Measurements from ENCODE around the gene B4GALT7.
A peak's percentile ranks its signal among the peaks of the same experiment; 100 is the strongest.

The B4GALT7 gene

GRCh38 chr5:177593511-177593910 lies 6.4 kb upstream of the B4GALT7 start:
- no peak for DNase-seq (ENCODE audit: low spot score)

GRCh38 chr5:177594071-177594470 lies 5.9 kb upstream of the B4GALT7 start:
- no peak for DNase-seq (ENCODE audit: low spot score)

- DNase-seq (ENCODE audit: low spot score) = no peak
These were observed 4.8 kb upstream of the B4GALT7 start for GRCh38 chr5:177595026-177595585.

- no peak for DNase-seq (ENCODE audit: low spot score)
These were observed 3.7 kb upstream of the B4GALT7 start for GRCh38 chr5:177595991-177596774.

GRCh38 chr5:177596775-177597238 lies 3.1 kb upstream of the B4GALT7 start:
- no peak for DNase-seq (ENCODE audit: low spot score)

- DNase-seq (ENCODE audit: low spot score) = no peak
These were observed 1.5 kb upstream of the B4GALT7 start for GRCh38 chr5:177598477-177598876.

- DNase-seq (ENCODE audit: low spot score) = peak; percentile 54
These were observed 631 bp downstream of the B4GALT7 start for GRCh38 chr5:177600508-177601018.

GRCh38 chr5:177601126-177601525 lies 1.2 kb downstream of the B4GALT7 start:
- no peak for DNase-seq (ENCODE audit: low spot score)

GRCh38 chr5:177601577-177602457 lies 1.9 kb downstream of the B4GALT7 start:
- DNase-seq (ENCODE audit: low spot score) = no peak

- DNase-seq (ENCODE audit: low spot score) = no peak
These were observed 2.5 kb downstream of the B4GALT7 start for GRCh38 chr5:177602458-177602830.

GRCh38 chr5:177603631-177604030 lies 3.7 kb downstream of the B4GALT7 start:
- DNase-seq (ENCODE audit: low spot score) = no peak

GRCh38 chr5:177604116-177604521 lies 4.2 kb downstream of the B4GALT7 start:
- no peak for DNase-seq (ENCODE audit: low spot score)

- no peak for DNase-seq (ENCODE audit: low spot score)
These were observed 4.7 kb downstream of the B4GALT7 start for GRCh38 chr5:177604656-177605055.

- peak; percentile 2 for DNase-seq (ENCODE audit: low spot score)
These were observed 5.1 kb downstream of the B4GALT7 start for GRCh38 chr5:177605078-177605477.

- DNase-seq (ENCODE audit: low spot score) = no peak
These were observed 5.7 kb downstream of the B4GALT7 start for GRCh38 chr5:177605667-177606066.

- no peak for DNase-seq (ENCODE audit: low spot score)
These were observed 6.4 kb downstream of the B4GALT7 start for GRCh38 chr5:177606071-177607051.

GRCh38 chr5:177607115-177607451 lies 7.2 kb downstream of the B4GALT7 start:
- DNase-seq (ENCODE audit: low spot score) = no peak

- DNase-seq (ENCODE audit: low spot score) = peak; percentile 76
These were observed 7.7 kb downstream of the B4GALT7 start for GRCh38 chr5:177607452-177608192.

GRCh38 chr5:177608243-177609075 lies 8.5 kb downstream of the B4GALT7 start:
- DNase-seq (ENCODE audit: low spot score) = no peak
